Measurements from ENCODE around the gene RARS1.

Gene RARS1

DNA sequence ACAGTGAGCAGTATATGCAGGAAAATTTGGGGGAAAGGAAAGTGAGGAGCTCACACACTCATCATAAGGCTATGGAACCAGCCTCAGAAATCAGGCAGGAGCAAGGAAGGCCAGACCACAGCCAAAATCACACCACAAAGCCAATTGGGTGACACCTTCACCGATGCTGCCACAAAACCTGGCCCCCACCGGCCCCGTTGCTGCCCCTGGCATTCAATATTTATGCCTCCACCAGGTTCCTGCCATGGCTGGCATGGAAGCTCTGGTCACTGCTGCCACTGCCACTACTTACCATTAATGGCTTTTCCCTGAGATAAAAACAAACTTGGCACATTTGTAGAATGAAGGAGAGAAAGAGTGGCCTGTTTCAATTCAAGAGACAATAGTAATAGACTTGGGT, 28.7 kb upstream of the RARS1 start:
- no peak for ATAC-seq

DNA sequence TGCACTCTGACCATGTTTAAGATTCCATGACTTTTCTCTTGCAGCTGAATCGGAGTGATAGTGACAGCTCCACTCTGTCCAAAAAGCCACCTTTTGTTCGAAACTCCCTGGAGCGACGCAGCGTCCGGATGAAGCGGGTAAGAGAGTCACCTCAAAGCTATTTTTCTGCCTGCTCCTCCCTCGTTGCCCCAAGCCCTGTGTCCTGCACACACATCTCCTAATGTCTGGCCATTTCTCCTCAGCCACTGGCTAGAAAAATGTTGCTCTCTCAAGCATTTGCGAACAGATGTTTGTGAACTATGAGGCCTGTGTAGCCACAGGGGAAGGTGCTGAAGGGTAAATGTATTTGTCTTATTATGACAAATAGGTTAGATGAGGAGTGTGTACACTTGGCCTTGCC, 25.7 kb upstream of the RARS1 start:
- TF ChIP-seq ARNTL (CRISPR knock-in tag; IDR thresholded peaks at IDR 0.05; ENCODE audit: borderline replicate concordance, low read depth) (no peak), CSDC2 (CRISPR knock-in tag; IDR thresholded peaks at IDR 0.05) (no peak), ZNF8 (CRISPR knock-in tag; IDR thresholded peaks at IDR 0.05) (no peak), ESRRG (CRISPR knock-in tag; IDR thresholded peaks at IDR 0.05) (no peak), PPARA (CRISPR knock-in tag; IDR thresholded peaks at IDR 0.05; ENCODE audit: borderline replicate concordance) (no peak), ZNF565 (CRISPR knock-in tag; conservative IDR thresholded peaks at IDR 0.05; ENCODE audit: low read depth) (no peak), ZC3H10 (CRISPR knock-in tag; IDR thresholded peaks at IDR 0.05) (no peak), ISL1 (CRISPR knock-in tag; IDR thresholded peaks at IDR 0.05) (no peak), RARB (CRISPR knock-in tag; IDR thresholded peaks at IDR 0.05) (no peak), GLIS3 (CRISPR knock-in tag; IDR thresholded peaks at IDR 0.05) (no peak)
- TF ChIP-seq, protein P1, sequence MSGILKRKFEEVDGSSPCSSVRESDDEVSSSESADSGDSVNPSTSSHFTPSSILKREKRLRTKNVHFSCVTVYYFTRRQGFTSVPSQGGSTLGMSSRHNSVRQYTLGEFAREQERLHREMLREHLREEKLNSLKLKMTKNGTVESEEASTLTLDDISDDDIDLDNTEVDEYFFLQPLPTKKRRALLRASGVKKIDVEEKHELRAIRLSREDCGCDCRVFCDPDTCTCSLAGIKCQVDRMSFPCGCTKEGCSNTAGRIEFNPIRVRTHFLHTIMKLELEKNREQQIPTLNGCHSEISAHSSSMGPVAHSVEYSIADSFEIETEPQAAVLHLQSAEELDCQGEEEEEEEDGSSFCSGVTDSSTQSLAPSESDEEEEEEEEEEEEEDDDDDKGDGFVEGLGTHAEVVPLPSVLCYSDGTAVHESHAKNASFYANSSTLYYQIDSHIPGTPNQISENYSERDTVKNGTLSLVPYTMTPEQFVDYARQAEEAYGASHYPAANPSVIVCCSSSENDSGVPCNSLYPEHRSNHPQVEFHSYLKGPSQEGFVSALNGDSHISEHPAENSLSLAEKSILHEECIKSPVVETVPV (CRISPR knock-in tag; IDR thresholded peaks at IDR 0.05), result no peak
- ATAC-seq, result no peak

More for the DNA sequence above, 28.7 kb upstream of the RARS1 start:
- TF ChIP-seq PPARA (CRISPR knock-in tag; IDR thresholded peaks at IDR 0.05; ENCODE audit: borderline replicate concordance) (no peak), GLIS3 (CRISPR knock-in tag; IDR thresholded peaks at IDR 0.05) (no peak), ZFP3 (CRISPR knock-in tag; IDR thresholded peaks at IDR 0.05) (no peak), RARB (CRISPR knock-in tag; IDR thresholded peaks at IDR 0.05) (no peak), BACH2 (CRISPR knock-in tag; IDR thresholded peaks at IDR 0.05; ENCODE audit: borderline replicate concordance) (no peak), ESRRG (CRISPR knock-in tag; IDR thresholded peaks at IDR 0.05) (no peak), OSR1 (CRISPR knock-in tag; IDR thresholded peaks at IDR 0.05) (no peak), TCF4 (CRISPR knock-in tag; IDR thresholded peaks at IDR 0.05; ENCODE audit: borderline replicate concordance) (no peak), SNAI2 (CRISPR knock-in tag; IDR thresholded peaks at IDR 0.05) (no peak), CSDC2 (CRISPR knock-in tag; IDR thresholded peaks at IDR 0.05) (no peak), ZNF70 (CRISPR knock-in tag; IDR thresholded peaks at IDR 0.05) (no peak), TOX (CRISPR knock-in tag; IDR thresholded peaks at IDR 0.05; ENCODE audit: borderline replicate concordance) (no peak), ARNTL (CRISPR knock-in tag; IDR thresholded peaks at IDR 0.05; ENCODE audit: borderline replicate concordance, low read depth) (no peak), ZNF565 (CRISPR knock-in tag; conservative IDR thresholded peaks at IDR 0.05; ENCODE audit: low read depth) (no peak), ISL1 (CRISPR knock-in tag; IDR thresholded peaks at IDR 0.05) (no peak), ZFP30 (CRISPR knock-in tag; IDR thresholded peaks at IDR 0.05) (no peak), ZC3H10 (CRISPR knock-in tag; IDR thresholded peaks at IDR 0.05) (no peak)
- TF ChIP-seq, protein P2, sequence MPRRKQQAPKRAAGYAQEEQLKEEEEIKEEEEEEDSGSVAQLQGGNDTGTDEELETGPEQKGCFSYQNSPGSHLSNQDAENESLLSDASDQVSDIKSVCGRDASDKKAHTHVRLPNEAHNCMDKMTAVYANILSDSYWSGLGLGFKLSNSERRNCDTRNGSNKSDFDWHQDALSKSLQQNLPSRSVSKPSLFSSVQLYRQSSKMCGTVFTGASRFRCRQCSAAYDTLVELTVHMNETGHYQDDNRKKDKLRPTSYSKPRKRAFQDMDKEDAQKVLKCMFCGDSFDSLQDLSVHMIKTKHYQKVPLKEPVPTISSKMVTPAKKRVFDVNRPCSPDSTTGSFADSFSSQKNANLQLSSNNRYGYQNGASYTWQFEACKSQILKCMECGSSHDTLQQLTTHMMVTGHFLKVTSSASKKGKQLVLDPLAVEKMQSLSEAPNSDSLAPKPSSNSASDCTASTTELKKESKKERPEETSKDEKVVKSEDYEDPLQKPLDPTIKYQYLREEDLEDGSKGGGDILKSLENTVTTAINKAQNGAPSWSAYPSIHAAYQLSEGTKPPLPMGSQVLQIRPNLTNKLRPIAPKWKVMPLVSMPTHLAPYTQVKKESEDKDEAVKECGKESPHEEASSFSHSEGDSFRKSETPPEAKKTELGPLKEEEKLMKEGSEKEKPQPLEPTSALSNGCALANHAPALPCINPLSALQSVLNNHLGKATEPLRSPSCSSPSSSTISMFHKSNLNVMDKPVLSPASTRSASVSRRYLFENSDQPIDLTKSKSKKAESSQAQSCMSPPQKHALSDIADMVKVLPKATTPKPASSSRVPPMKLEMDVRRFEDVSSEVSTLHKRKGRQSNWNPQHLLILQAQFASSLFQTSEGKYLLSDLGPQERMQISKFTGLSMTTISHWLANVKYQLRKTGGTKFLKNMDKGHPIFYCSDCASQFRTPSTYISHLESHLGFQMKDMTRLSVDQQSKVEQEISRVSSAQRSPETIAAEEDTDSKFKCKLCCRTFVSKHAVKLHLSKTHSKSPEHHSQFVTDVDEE (CRISPR knock-in tag; IDR thresholded peaks at IDR 0.05), result no peak
- TF ChIP-seq, protein P3, sequence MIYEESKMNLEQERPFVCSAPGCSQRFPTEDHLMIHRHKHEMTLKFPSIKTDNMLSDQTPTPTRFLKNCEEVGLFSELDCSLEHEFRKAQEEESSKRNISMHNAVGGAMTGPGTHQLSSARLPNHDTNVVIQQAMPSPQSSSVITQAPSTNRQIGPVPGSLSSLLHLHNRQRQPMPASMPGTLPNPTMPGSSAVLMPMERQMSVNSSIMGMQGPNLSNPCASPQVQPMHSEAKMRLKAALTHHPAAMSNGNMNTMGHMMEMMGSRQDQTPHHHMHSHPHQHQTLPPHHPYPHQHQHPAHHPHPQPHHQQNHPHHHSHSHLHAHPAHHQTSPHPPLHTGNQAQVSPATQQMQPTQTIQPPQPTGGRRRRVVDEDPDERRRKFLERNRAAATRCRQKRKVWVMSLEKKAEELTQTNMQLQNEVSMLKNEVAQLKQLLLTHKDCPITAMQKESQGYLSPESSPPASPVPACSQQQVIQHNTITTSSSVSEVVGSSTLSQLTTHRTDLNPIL (CRISPR knock-in tag; IDR thresholded peaks at IDR 0.05; ENCODE audit: low read depth), result no peak
- TF ChIP-seq, protein P1 (CRISPR knock-in tag; IDR thresholded peaks at IDR 0.05), result no peak

DNA sequence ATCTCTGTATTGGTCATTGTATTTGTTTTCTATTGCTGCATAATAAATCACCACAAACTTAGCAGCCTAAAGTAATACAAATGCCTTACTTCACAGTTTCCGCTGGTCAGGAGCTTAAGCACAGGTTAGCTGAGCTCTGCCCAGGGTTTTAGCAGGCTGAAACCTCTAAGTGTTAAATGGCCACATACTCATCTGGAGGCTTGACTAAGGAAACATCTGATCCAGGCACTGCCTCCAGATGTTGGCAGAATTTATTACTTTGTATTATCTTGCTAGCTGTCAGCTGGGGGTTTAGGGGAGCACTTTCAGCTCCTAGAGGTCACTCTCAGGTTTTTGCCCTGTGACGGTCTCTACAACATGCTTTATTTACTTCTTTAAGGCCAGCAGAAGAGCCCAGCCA, 23.2 kb upstream of the RARS1 start:
- ATAC-seq, result no peak
- TF ChIP-seq PPARA (CRISPR knock-in tag; IDR thresholded peaks at IDR 0.05; ENCODE audit: borderline replicate concordance) (no peak), ISL1 (CRISPR knock-in tag; IDR thresholded peaks at IDR 0.05) (no peak), ARNTL (CRISPR knock-in tag; IDR thresholded peaks at IDR 0.05; ENCODE audit: borderline replicate concordance, low read depth) (no peak), ZC3H10 (CRISPR knock-in tag; IDR thresholded peaks at IDR 0.05) (no peak), ZNF565 (CRISPR knock-in tag; conservative IDR thresholded peaks at IDR 0.05; ENCODE audit: low read depth) (no peak), ZNF8 (CRISPR knock-in tag; IDR thresholded peaks at IDR 0.05) (no peak), ZFP30 (CRISPR knock-in tag; IDR thresholded peaks at IDR 0.05) (no peak), RARB (CRISPR knock-in tag; IDR thresholded peaks at IDR 0.05) (no peak), CSDC2 (CRISPR knock-in tag; IDR thresholded peaks at IDR 0.05) (no peak), BACH2 (CRISPR knock-in tag; IDR thresholded peaks at IDR 0.05; ENCODE audit: borderline replicate concordance) (no peak), ESRRG (CRISPR knock-in tag; IDR thresholded peaks at IDR 0.05) (no peak), SNAI2 (CRISPR knock-in tag; IDR thresholded peaks at IDR 0.05) (no peak)
- TF ChIP-seq, protein P4, sequence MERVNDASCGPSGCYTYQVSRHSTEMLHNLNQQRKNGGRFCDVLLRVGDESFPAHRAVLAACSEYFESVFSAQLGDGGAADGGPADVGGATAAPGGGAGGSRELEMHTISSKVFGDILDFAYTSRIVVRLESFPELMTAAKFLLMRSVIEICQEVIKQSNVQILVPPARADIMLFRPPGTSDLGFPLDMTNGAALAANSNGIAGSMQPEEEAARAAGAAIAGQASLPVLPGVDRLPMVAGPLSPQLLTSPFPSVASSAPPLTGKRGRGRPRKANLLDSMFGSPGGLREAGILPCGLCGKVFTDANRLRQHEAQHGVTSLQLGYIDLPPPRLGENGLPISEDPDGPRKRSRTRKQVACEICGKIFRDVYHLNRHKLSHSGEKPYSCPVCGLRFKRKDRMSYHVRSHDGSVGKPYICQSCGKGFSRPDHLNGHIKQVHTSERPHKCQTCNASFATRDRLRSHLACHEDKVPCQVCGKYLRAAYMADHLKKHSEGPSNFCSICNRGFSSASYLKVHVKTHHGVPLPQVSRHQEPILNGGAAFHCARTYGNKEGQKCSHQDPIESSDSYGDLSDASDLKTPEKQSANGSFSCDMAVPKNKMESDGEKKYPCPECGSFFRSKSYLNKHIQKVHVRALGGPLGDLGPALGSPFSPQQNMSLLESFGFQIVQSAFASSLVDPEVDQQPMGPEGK (CRISPR knock-in tag; IDR thresholded peaks at IDR 0.05; ENCODE audit: borderline replicate concordance), result no peak
- TF ChIP-seq, protein P2 (CRISPR knock-in tag; IDR thresholded peaks at IDR 0.05), result no peak

Measured in SK-N-SH treated with all-trans-retinoic acid at 6 μM for 48 hours (cell line).